Putamen (tissue), 1 donor: ENCODE results near the gene ANXA6.
"Not testable (repeated sequence)": the region's sequence is repeated elsewhere in the genome, so short reads cannot be mapped to it uniquely, and the experiment has no call there.

ENCODE experiments used
- DNase-seq: peaks from one replicate; pipeline ENCODE4 v3.0.0-alpha.2; 2016; ENCODE audit warnings: low spot score

Gene ANXA6

GRCh38 chr5:151181818-151182523, 24.4 kb upstream of the ANXA6 start:
- DNase-seq = no peak

- DNase-seq = no peak
Measured at GRCh38 chr5:151180291-151180690, 22.7 kb upstream of the ANXA6 start.

- no peak for DNase-seq
Measured at GRCh38 chr5:151179489-151179840, 21.9 kb upstream of the ANXA6 start.

- no peak for DNase-seq
Measured at GRCh38 chr5:151178777-151179488, 21.4 kb upstream of the ANXA6 start.

GRCh38 chr5:151178372-151178771, 20.8 kb upstream of the ANXA6 start:
- DNase-seq = no peak

- DNase-seq = not testable (repeated sequence)
Measured at GRCh38 chr5:151176268-151176667, 18.7 kb upstream of the ANXA6 start.

- no peak for DNase-seq
Measured at GRCh38 chr5:151174612-151175101, 17.1 kb upstream of the ANXA6 start.

GRCh38 chr5:151173711-151174611, 16.4 kb upstream of the ANXA6 start:
- no peak for DNase-seq

GRCh38 chr5:151171529-151171928, 13.9 kb upstream of the ANXA6 start:
- DNase-seq = no peak

- DNase-seq = no peak
Measured at GRCh38 chr5:151168602-151169344, 11.2 kb upstream of the ANXA6 start.

GRCh38 chr5:151167022-151167421, 9.4 kb upstream of the ANXA6 start:
- no peak for DNase-seq

GRCh38 chr5:151164687-151165392, 7.3 kb upstream of the ANXA6 start:
- DNase-seq = peak; percentile 73

GRCh38 chr5:151162776-151163175, 5.2 kb upstream of the ANXA6 start:
- no peak for DNase-seq

GRCh38 chr5:151159649-151160373, 2.2 kb upstream of the ANXA6 start:
- DNase-seq = no peak

GRCh38 chr5:151158287-151158661, 695 bp upstream of the ANXA6 start:
- DNase-seq = no peak

GRCh38 chr5:151156507-151157420, 815 bp downstream of the ANXA6 start:
- no peak for DNase-seq

- no peak for DNase-seq
Measured at GRCh38 chr5:151155775-151156506, 1.6 kb downstream of the ANXA6 start.

GRCh38 chr5:151154931-151155774, 2.4 kb downstream of the ANXA6 start:
- DNase-seq = no peak
